Body of pancreas (tissue), 4 donors: ENCODE measurements around the gene TMEM178B. TPM values are rescaled to one million over a fixed set of nuclear protein-coding genes. Genes with fewer than 3 reads are reported as not detected.
"Not testable (repeated sequence)": the region's sequence is repeated elsewhere in the genome, so short reads cannot be mapped to it uniquely, and the experiment has no call there.

Experiments used
- ATAC-seq: fragments of 150-250 bp; one replicate; pipeline ENCODE4 v1.9.1; 2016
- DNase-seq, 4 donors: peaks; one replicate each; pipeline ENCODE4 v3.0.0-alpha.2; 2019
- H3K27ac ChIP-seq, 4 donors: fragments of 200-600 bp; sonication (generic); 1 replicate in 3 of 4; 2 replicates in 1 of 4; pipeline versions ENCODE4 v1.5.1 to v1.6.1; 2016 to 2019; ENCODE audit warnings: mild to moderate bottlenecking in 1 of 4, mixed read lengths in 1 of 4, moderate library complexity in 1 of 4
- H3K27me3 ChIP-seq, 2 donors: fragments of 200-600 bp; sonication (generic); one replicate each; pipeline ENCODE4 v1.6.0; 2016; ENCODE audit warnings: mild to moderate bottlenecking in 1 of 2
- H3K36me3 ChIP-seq, 2 donors: fragments of 200-600 bp; sonication (generic); replicated peaks in 1 of 2; 2 replicates each; pipeline ENCODE4 v1.5.1; 2016; ENCODE audit warnings: low read depth in 2 of 2; ENCODE audit not compliant: insufficient read depth in 1 of 2
- H3K4me1 ChIP-seq: fragments of 200-600 bp; sonication (generic); one replicate; pipeline ENCODE4 v1.6.0; 2016
- H3K4me3 ChIP-seq, 2 donors: fragments of 200-600 bp; sonication (generic); 1 replicate in 1 of 2; 2 replicates in 1 of 2; pipeline ENCODE4 v1.5.1; 2016 to 2019
- H3K9me3 ChIP-seq, 3 donors: fragments of 200-600 bp; sonication (generic); 1 replicate in 2 of 3; 2 replicates in 1 of 3; pipeline ENCODE4 v1.5.1; 2016
- POLR2A ChIP-seq, 3 donors: fragments of 450-650 bp; IDR thresholded peaks; one replicate each; pipeline ENCODE4 v1.6.1; 2016; ENCODE audit warnings: antibody characterized with exemption in 3 of 3, mild to moderate bottlenecking in 2 of 3
- WGBS, 2 donors: methylation state at CpG; one replicate each; pipeline ENCODE4 v1.1.5; 2017; 5-methylcytosine and 5-hydroxymethylcytosine counted together
- intact Hi-C: fragments of 100-400 bp; cut with DNase I; formaldehyde crosslinking; loops from one replicate; pipeline ENCODE4 v1.15.1; 2023
- total RNA-seq, 2 donors: library from RNA; depleted of rRNA; stranded (reverse); fragments of >200 nt; gene quantifications; one replicate each; pipeline ENCODE4 v1.1.0, GENCODE V29; 2016
- TF ChIP-seq, protein P1 (sequence below), 7 experiments: fragments of 450-650 bp in 4 of 7; fragments of 200-600 bp in 3 of 7; sonication (generic) in 3 of 7; IDR thresholded peaks; one replicate each; pipeline ENCODE4 v1.5.1; 2016 to 2019; ENCODE audit warnings: antibody characterized with exemption in 7 of 7

The TMEM178B gene
- total RNA-seq: 10 to 100 TPM in 1 of 2 donors, 1 to 10 TPM in 1; 1.0 to 11.9 TPM

DNA sequence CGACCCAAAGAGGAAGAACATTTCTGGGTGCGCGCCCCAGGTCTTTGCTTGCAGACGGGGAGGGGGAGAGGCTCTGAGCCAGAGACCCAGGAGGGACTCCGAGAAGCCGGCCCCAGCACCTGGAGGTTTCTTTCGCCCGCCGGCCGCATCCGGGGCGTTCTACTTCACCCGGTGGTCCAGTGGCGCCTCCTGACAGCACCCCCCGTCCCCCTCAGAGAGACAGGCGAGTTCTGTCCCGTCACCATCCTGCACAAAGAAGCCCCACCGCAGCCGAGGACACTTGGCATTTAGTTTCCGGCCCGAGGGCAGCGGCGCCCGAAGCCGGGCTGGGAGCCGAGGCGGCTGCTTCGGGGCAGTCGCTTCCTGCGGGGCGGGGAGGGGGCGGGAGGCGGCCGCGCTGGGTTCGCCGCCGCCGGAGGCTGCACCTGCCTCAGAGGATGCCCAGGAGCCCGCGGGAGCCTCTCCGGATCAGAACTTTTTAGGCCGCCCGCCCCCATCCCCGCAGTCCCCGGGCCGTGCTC, at the start of gene TMEM178B:
Gene TMEM178B, plus strand, starts transcription at position 424 of the 521 bp plus-strand sequence.
- peaks cover 39% of the 10 kb centered on the region for H3K4me1 ChIP-seq
- no peak for TF ChIP-seq POLR2A (IDR thresholded peaks at IDR 0.05)
- TF ChIP-seq, protein P1, sequence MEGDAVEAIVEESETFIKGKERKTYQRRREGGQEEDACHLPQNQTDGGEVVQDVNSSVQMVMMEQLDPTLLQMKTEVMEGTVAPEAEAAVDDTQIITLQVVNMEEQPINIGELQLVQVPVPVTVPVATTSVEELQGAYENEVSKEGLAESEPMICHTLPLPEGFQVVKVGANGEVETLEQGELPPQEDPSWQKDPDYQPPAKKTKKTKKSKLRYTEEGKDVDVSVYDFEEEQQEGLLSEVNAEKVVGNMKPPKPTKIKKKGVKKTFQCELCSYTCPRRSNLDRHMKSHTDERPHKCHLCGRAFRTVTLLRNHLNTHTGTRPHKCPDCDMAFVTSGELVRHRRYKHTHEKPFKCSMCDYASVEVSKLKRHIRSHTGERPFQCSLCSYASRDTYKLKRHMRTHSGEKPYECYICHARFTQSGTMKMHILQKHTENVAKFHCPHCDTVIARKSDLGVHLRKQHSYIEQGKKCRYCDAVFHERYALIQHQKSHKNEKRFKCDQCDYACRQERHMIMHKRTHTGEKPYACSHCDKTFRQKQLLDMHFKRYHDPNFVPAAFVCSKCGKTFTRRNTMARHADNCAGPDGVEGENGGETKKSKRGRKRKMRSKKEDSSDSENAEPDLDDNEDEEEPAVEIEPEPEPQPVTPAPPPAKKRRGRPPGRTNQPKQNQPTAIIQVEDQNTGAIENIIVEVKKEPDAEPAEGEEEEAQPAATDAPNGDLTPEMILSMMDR (IDR thresholded peaks at IDR 0.05): no peak
- H3K4me3 ChIP-seq: peak within 1 kb of the TSS; percentile 10 to 47
- H3K27ac ChIP-seq: no peak within 1 kb of the TSS
- H3K9me3 ChIP-seq: no peaks in the 10 kb centered on the region
- no peaks in the 10 kb centered on the region for H3K36me3 ChIP-seq
- intact Hi-C loops: no loop called here
- 0 to 2% methylated on average over 9 to 46 of the region's 47 CpGs for WGBS, 2 donors
- peak; percentile 26 for ATAC-seq
- DNase-seq: peak in 2 of 4 donors; percentile 13 to 19
- peaks cover 0 to 13% of the 10 kb centered on the region in 2 donors for H3K27me3 ChIP-seq

- Histone ChIP-seq H3K4me1 (no peaks in the 10 kb centered on the region), H3K27me3 (no peaks in the 10 kb centered on the region), H3K27ac (no peak overlapping the region), H3K9me3 (no peaks in the 10 kb centered on the region), H3K4me3 (no peak overlapping the region), H3K36me3 (no peaks in the 10 kb centered on the region)
- no peak for ATAC-seq
- 62 to 69% methylated on average over 1 of the region's 1 CpG for WGBS, 2 donors
- TF ChIP-seq POLR2A (IDR thresholded peaks at IDR 0.05): no peak
- TF ChIP-seq, protein P1 (IDR thresholded peaks at IDR 0.05): no peak
- intact Hi-C loops: no loop called here
- no peak for DNase-seq
Measured at GRCh38 chr7:141024668-141025067, 49.2 kb upstream of the TMEM178B start.

- Histone ChIP-seq H3K27me3 (no peaks in the 10 kb centered on the region), H3K4me1 (no peaks in the 10 kb centered on the region), H3K27ac (no peak overlapping the region), H3K36me3 (no peaks in the 10 kb centered on the region), H3K9me3 (no peaks in the 10 kb centered on the region), H3K4me3 (no peak overlapping the region)
- TF ChIP-seq POLR2A (IDR thresholded peaks at IDR 0.05): no peak
- TF ChIP-seq, protein P1 (IDR thresholded peaks at IDR 0.05): no peak
- no peak for DNase-seq
- WGBS, 2 donors: 56 to 59% methylated on average over 3 of the region's 3 CpGs
- intact Hi-C loops: no loop called here
- ATAC-seq: no peak
Measured at GRCh38 chr7:141027043-141027442, 46.8 kb upstream of the TMEM178B start.

DNA sequence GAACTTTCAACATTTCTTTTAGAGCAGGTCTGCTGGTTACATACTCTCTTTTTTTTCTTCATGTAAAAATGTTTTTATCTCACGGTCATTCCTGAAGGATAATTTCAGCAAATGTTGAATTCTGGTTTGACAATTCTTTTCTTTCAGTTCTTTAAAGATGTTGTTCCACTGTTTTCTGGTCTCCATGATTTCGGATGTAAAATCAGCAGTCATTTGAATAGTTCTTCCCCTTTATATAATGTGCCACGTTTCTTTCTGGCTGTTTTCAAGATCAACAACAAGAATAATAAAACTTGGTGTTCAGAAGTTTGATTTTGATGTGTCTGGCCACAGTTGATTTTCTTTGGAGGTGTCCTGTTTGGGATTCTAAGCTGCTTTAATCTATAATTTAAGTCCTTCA, 45.1 kb upstream of the TMEM178B start:
- Histone ChIP-seq H3K9me3 (no peaks in the 10 kb centered on the region), H3K4me3 (no peak overlapping the region), H3K36me3 (no peaks in the 10 kb centered on the region), H3K27ac (no peak overlapping the region), H3K27me3 (no peaks in the 10 kb centered on the region), H3K4me1 (no peaks in the 10 kb centered on the region)
- TF ChIP-seq, protein P1 (IDR thresholded peaks at IDR 0.05): no peak
- TF ChIP-seq POLR2A (IDR thresholded peaks at IDR 0.05): no peak
- intact Hi-C loops: no loop called here
- DNase-seq (no peak), ATAC-seq (no peak)
- WGBS, 2 donors: 60 to 66% methylated on average over 3 of the region's 3 CpGs

GRCh38 chr7:141032539-141033323, 41.1 kb upstream of the TMEM178B start:
- H3K36me3 ChIP-seq, ATAC-seq, DNase-seq: not testable (repeated sequence)

DNA sequence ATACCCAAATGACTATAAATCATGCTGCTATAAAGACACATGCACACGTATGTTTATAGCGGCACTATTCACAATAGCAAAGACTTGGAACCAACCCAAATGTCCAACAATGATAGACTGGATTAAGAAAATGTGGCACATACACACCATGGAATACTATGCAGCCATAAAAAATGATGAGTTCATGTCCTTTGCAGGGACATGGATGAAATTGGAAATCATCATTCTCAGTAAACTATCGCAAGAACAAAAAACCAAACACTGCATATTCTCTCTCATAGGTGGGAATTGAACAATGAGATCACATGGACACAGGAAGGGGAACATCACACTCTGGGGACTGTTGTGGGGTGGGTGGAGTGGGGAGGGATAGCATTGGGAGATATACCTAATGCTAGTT, 35.8 kb upstream of the TMEM178B start:
- ATAC-seq, H3K4me1 ChIP-seq, H3K36me3 ChIP-seq, H3K27me3 ChIP-seq, DNase-seq, intact Hi-C loops, H3K9me3 ChIP-seq, H3K4me3 ChIP-seq, H3K27ac ChIP-seq: not testable (repeated sequence)
- WGBS, 2 donors: 86 to 91% methylated on average over 3 of the region's 3 CpGs

More at GRCh38 chr7:141032539-141033323, 41.1 kb upstream of the TMEM178B start:
- H3K9me3 ChIP-seq, H3K4me3 ChIP-seq, H3K27me3 ChIP-seq, H3K4me1 ChIP-seq, intact Hi-C loops, H3K27ac ChIP-seq: not testable (repeated sequence)
- 67 to 84% methylated on average over 27 to 30 of the region's 33 CpGs for WGBS, 2 donors
